Ascending aorta (tissue), 2 donors: Measurements from ENCODE around the gene ADAMTS6. TPM values are rescaled to one million over a fixed set of nuclear protein-coding genes. Genes with fewer than 3 reads are reported as not detected.

ENCODE experiments used
- DNase-seq, 2 donors: peaks; one replicate each; pipeline ENCODE4 v3.0.0-alpha.2; 2019; ENCODE audit warnings: low spot score in 2 of 2
- H3K27ac ChIP-seq, 2 donors: fragments of 200-600 bp; sonication (generic); one replicate each; pipeline ENCODE4 v1.5.1; 2016 to 2017; ENCODE audit warnings: mild to moderate bottlenecking in 1 of 2
- H3K27me3 ChIP-seq: fragments of 200-600 bp; sonication (generic); one replicate; pipeline ENCODE4 v1.5.1; 2017
- H3K36me3 ChIP-seq, 2 donors: fragments of 200-600 bp; sonication (generic); one replicate each; pipeline ENCODE4 v1.5.1; 2016
- H3K4me1 ChIP-seq, 2 donors: fragments of 200-600 bp; sonication (generic); one replicate each; pipeline ENCODE4 v1.5.1; 2016 to 2017; ENCODE audit warnings: mild to moderate bottlenecking in 1 of 2
- H3K4me3 ChIP-seq, 2 donors: fragments of 200-600 bp; sonication (generic); one replicate each; pipeline ENCODE4 v1.5.1; 2016 to 2017; ENCODE audit warnings: mild to moderate bottlenecking in 1 of 2
- H3K9me3 ChIP-seq, 2 donors: fragments of 200-600 bp; sonication (generic); one replicate each; pipeline ENCODE4 v1.5.1; 2016
- intact Hi-C: fragments of 100-400 bp; cut with DNase I; formaldehyde crosslinking; loops from one replicate; pipeline ENCODE4 v1.15.1; 2023
- total RNA-seq: library from RNA; depleted of rRNA; stranded (reverse); fragments of >200 nt; gene quantifications from one replicate; pipeline ENCODE4 v1.1.0, GENCODE V29; 2016
- TF ChIP-seq, protein P1 (sequence below), 3 experiments: fragments of 200-600 bp in 2 of 3; fragments of 450-650 bp in 1 of 3; sonication (generic) in 2 of 3; IDR thresholded peaks; one replicate each; pipeline ENCODE4 v1.5.1; 2016 to 2019; ENCODE audit warnings: antibody characterized with exemption in 3 of 3, mild to moderate bottlenecking in 1 of 3, moderate library complexity in 1 of 3

The ADAMTS6 gene
- total RNA-seq, 1 donor from 2014 or later, result 8.9 TPM

DNA sequence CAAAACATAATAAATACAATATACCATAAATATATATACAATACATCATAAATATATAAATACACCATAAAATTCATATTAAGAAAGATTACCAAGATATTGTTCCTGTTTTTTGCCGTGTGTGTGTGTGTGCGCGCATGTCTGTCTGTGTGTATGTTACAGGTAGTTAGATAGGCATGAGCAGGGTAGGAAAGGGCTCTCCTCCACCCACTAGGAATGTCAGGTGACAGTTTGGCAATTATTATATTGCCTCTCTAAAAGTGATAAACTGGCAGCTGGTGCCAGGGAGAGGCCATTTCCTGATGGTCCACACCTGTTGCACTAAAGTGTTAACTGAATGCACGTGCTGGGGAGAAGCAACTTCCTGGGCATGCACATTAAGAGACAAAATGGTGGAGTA is 232.8 kb downstream of the ADAMTS6 start:
- Histone ChIP-seq H3K36me3 (no peaks in the 10 kb centered on the region), H3K27me3 (no peaks in the 10 kb centered on the region), H3K4me3 (no peak overlapping the region), H3K4me1 (no peaks in the 10 kb centered on the region), H3K9me3 (no peaks in the 10 kb centered on the region), H3K27ac (no peak overlapping the region)
- intact Hi-C loops, result no loop called here
- TF ChIP-seq, protein P1, sequence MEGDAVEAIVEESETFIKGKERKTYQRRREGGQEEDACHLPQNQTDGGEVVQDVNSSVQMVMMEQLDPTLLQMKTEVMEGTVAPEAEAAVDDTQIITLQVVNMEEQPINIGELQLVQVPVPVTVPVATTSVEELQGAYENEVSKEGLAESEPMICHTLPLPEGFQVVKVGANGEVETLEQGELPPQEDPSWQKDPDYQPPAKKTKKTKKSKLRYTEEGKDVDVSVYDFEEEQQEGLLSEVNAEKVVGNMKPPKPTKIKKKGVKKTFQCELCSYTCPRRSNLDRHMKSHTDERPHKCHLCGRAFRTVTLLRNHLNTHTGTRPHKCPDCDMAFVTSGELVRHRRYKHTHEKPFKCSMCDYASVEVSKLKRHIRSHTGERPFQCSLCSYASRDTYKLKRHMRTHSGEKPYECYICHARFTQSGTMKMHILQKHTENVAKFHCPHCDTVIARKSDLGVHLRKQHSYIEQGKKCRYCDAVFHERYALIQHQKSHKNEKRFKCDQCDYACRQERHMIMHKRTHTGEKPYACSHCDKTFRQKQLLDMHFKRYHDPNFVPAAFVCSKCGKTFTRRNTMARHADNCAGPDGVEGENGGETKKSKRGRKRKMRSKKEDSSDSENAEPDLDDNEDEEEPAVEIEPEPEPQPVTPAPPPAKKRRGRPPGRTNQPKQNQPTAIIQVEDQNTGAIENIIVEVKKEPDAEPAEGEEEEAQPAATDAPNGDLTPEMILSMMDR (IDR thresholded peaks at IDR 0.05), result no peak
- DNase-seq, result no peak

DNA sequence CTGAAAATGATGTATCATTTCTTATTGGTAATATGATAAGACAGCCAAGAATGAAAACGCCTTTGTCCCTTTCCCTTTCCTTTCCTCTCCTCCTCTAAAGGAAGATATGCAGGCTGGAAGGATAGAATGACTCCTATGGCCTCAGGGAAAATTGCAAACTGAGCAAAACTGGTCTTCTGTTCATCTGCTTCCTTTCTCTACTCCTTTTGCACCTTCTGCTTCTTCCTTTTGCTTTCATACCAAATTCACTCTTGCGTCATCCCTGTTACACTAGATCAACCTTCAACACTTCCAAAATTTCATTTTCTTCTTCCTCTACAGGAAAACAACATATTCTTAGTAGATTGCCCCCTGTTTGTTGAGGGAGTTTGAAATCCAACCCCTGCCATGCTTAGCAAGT is 234.1 kb downstream of the ADAMTS6 start:
- DNase-seq, result no peak
- Histone ChIP-seq H3K9me3 (no peaks in the 10 kb centered on the region), H3K4me1 (no peaks in the 10 kb centered on the region), H3K27me3 (no peaks in the 10 kb centered on the region), H3K27ac (no peak overlapping the region), H3K4me3 (no peak overlapping the region), H3K36me3 (no peaks in the 10 kb centered on the region)
- intact Hi-C loops, result no loop called here
- TF ChIP-seq, protein P1 (IDR thresholded peaks at IDR 0.05), result no peak

GRCh38 chr5:65246741-65247140 is 235.0 kb downstream of the ADAMTS6 start:
- TF ChIP-seq, protein P1 (IDR thresholded peaks at IDR 0.05), result no peak
- H3K4me3 ChIP-seq, result no peak overlapping the region
- no peaks in the 10 kb centered on the region for H3K4me1 ChIP-seq
- no peaks in the 10 kb centered on the region for H3K9me3 ChIP-seq
- no peaks in the 10 kb centered on the region for H3K36me3 ChIP-seq
- DNase-seq, result no peak
- no peak overlapping the region for H3K27ac ChIP-seq
- intact Hi-C loops, result no loop called here
- no peaks in the 10 kb centered on the region for H3K27me3 ChIP-seq

DNA sequence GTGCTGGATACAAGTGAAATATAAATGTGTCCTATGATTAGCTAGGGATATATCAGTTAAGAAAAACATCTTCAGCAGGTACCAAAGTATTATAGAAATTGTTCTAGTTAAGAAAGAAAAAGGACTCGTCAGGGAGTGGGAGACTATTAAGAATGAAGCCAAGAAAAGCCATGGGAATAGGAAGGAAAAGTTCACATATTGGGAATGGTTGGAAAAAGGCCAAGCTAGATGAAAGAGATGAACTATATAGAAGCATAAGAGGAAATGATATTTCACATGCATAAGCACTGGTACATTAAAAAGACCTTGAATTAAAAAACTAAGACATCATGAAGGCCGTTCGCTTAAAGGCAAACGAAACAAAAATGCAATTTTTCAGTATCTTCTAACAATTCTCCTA is 237.7 kb downstream of the ADAMTS6 start:
- intact Hi-C loops, result no loop called here
- Histone ChIP-seq H3K36me3 (no peaks in the 10 kb centered on the region), H3K27ac (no peak overlapping the region), H3K4me1 (no peaks in the 10 kb centered on the region), H3K4me3 (no peak overlapping the region), H3K27me3 (no peaks in the 10 kb centered on the region), H3K9me3 (no peaks in the 10 kb centered on the region)
- TF ChIP-seq, protein P1 (IDR thresholded peaks at IDR 0.05), result no peak
- no peak for DNase-seq

GRCh38 chr5:65243161-65243560 is 238.6 kb downstream of the ADAMTS6 start:
- TF ChIP-seq, protein P1 (IDR thresholded peaks at IDR 0.05), result no peak
- no peaks in the 10 kb centered on the region for H3K4me1 ChIP-seq
- no peak for DNase-seq
- H3K4me3 ChIP-seq, result no peak overlapping the region
- H3K36me3 ChIP-seq, result no peaks in the 10 kb centered on the region
- no peak overlapping the region for H3K27ac ChIP-seq
- no peaks in the 10 kb centered on the region for H3K27me3 ChIP-seq
- H3K9me3 ChIP-seq, result no peaks in the 10 kb centered on the region
- intact Hi-C loops, result no loop called here

DNA sequence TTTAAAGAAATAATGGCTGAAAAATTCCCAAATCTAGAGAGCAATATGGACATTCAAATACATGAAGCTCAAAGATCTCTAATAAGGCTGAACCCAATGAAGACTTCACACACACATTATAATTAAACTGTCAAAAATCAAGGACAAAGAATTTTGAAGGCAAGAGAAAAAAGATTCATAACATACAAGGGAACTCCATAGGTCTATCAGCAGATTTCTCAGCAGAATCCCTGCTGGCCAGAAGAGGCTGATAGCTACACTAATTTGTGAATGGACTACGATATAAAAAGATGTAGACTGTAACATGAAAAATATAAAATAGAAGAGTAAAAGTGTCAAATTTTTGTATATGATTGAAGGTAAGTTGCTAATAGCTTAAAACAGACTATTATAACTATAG is 251.9 kb downstream of the ADAMTS6 start:
- Histone ChIP-seq H3K4me1 (no peaks in the 10 kb centered on the region), H3K27ac (no peak overlapping the region)
- intact Hi-C loops, result no loop called here

More for the DNA sequence above, 251.9 kb downstream of the ADAMTS6 start:
- TF ChIP-seq, protein P1 (IDR thresholded peaks at IDR 0.05), result no peak
- no peak overlapping the region for H3K4me3 ChIP-seq
- H3K27me3 ChIP-seq, result no peaks in the 10 kb centered on the region
- no peaks in the 10 kb centered on the region for H3K36me3 ChIP-seq
- peaks cover 0 to 23% of the 10 kb centered on the region in 2 donors for H3K9me3 ChIP-seq
- DNase-seq, result no peak
